ENCODE measurements around the gene CEP164.

CEP164 gene

DNA sequence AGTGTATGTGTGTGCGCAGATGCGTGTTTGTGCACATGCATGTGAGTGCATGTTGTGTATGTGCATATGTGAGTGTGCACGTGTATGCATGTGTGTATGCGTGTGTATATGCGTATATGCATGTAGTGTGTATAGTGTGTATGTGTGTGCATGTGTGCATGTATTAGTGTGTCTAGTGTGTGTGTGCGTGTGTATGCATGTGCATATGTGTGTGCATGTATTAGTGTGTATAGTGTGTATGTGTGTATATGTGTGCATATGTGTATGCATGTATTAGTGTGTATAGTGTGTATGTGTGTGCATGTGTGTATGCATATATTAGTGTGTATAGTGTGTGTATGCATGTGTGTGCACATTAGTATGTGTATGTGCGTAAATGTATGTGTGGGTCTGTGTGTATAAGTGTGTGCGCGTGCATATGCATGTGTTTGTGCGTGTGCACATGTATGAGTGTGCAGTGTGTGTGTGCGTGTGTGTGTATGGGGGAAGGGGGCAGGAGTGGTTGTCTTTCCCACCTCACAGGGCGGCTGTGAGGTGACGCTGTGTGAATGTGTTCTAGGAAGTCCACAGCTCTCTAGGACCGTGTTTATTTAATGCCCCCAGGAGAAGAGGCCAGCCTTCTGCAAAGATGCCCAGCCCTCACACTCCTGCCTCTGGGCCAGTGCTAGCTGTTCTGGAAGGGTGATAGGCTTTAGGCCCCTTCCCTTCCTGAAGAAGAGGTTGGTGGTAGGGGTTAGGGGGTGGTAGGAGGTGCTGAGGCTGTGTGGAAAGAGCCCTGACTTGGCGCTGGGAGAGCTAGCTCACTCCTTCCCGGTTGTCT lies 114.6 kb downstream of the CEP164 start:
- no peak for DNase-seq (ENCODE audit: low spot score)
- POLR2A ChIA-PET (ENCODE audit: low non-redundant PET) = no interaction called here
- TF ChIP-seq, protein P1, sequence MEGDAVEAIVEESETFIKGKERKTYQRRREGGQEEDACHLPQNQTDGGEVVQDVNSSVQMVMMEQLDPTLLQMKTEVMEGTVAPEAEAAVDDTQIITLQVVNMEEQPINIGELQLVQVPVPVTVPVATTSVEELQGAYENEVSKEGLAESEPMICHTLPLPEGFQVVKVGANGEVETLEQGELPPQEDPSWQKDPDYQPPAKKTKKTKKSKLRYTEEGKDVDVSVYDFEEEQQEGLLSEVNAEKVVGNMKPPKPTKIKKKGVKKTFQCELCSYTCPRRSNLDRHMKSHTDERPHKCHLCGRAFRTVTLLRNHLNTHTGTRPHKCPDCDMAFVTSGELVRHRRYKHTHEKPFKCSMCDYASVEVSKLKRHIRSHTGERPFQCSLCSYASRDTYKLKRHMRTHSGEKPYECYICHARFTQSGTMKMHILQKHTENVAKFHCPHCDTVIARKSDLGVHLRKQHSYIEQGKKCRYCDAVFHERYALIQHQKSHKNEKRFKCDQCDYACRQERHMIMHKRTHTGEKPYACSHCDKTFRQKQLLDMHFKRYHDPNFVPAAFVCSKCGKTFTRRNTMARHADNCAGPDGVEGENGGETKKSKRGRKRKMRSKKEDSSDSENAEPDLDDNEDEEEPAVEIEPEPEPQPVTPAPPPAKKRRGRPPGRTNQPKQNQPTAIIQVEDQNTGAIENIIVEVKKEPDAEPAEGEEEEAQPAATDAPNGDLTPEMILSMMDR (conservative IDR thresholded peaks at IDR 0.05; ENCODE audit: low read depth) = no peak
- CTCF ChIA-PET = no interaction called here
- H3K27ac ChIP-seq = no peak overlapping the region

DNA sequence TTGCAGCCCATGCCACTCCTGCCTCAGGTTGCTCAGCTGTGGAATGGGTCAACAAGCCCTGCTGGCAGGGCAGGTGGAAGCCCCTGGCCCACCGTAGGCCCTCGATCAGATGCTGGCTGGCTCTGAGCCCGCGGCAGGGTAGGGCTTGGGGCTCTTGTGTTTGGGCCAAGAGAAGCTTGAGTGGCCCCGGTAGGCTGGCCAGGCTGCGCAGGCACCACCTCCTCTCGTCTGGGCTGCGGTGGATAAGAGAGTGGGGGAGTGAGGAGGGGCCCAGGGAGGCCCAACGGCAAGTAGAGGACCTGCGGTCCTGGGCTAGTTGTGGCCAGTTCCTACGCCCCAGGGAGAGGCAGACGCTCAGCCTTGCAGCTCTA lies 115.2 kb downstream of the CEP164 start:
- TF ChIP-seq, protein P1 (conservative IDR thresholded peaks at IDR 0.05; ENCODE audit: low read depth) = no peak
- ChIA-PET POLR2A (ENCODE audit: low non-redundant PET) (no interaction called here), CTCF (no interaction called here)
- DNase-seq (ENCODE audit: low spot score) = no peak
- no peak overlapping the region for H3K27ac ChIP-seq

DNA sequence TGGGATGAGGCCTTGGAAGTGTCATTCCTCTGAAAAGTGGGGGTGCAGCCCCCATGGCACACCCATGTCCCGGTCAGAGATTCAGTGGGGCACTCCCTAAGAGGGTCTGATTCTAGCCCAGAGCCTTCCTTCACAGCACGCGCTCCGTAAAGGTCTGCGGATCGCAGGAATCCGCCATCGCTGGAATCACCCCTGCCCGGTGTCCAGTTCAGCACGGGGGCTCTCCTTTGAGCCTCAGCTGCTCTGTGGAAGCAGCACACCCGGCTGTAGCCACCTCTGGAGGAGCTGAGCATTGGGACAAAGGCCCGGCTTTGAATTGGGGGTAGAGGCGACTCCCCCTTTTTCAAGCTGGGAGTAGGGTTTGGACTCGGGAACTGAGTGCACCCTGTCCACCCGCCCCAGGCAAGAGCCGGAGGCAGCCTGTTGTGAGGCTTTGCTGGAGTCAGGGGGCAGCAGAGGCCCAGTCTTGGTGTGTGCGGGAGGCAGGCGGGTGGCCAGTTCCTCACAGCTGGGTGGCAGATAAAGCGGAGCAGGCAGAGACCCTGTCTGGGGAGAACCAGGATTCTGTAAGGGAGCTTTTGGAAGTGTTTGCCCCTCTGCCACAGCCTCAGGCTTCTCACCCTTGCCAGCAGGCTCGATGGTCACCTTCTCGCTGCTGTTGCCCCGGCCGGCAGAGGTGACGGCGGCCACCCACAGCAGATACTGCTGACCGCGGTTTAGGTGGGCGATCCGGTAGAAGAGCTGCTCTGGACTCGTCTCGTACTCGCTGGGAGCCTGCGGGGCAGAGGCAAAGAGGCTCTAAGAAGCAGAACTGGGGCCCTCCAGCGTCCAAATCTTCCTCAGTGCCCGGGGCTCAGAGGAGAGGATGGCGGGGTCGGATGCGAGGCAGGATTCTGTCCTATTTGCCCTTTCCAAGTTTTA lies 115.9 kb downstream of the CEP164 start:
- CTCF ChIA-PET = no interaction called here
- POLR2A ChIA-PET (ENCODE audit: low non-redundant PET) = no interaction called here

DNA sequence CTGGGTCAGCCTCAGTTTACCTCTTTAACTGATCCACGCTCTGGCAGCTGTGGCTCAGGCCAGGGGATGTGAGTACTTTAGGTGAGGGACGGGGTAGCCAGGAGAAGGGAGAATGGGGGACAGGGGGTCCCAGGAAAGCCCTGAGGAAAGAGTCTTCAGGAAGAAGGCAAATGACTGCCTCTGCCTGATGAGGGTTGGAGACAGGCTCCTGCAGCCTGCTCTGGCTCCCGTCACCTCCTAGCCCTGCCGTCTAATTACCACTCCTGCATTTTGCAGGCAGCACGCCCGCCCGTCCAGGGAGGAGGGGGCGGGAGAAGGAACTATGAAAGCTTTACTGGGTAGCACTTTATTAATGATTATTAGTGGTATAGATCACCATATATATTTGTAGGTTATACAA lies 116.6 kb downstream of the CEP164 start:
- DNase-seq (ENCODE audit: low spot score) = no peak
- TF ChIP-seq, protein P1 (conservative IDR thresholded peaks at IDR 0.05; ENCODE audit: low read depth) = no peak
- H3K27ac ChIP-seq = no peak overlapping the region
- POLR2A ChIA-PET (ENCODE audit: low non-redundant PET) = no interaction called here
- CTCF ChIA-PET = interaction anchor here (1.5 kb wide), 1 partner anchor 18 kb away, joined by 9 read pairs; no protein-coding TSS in a partner anchor

More for the DNA sequence above, 115.9 kb downstream of the CEP164 start:
- TF ChIP-seq, protein P1 (conservative IDR thresholded peaks at IDR 0.05; ENCODE audit: low read depth) = no peak
- no peak overlapping the region for H3K27ac ChIP-seq
- DNase-seq (ENCODE audit: low spot score) = peak; percentile 27

DNA sequence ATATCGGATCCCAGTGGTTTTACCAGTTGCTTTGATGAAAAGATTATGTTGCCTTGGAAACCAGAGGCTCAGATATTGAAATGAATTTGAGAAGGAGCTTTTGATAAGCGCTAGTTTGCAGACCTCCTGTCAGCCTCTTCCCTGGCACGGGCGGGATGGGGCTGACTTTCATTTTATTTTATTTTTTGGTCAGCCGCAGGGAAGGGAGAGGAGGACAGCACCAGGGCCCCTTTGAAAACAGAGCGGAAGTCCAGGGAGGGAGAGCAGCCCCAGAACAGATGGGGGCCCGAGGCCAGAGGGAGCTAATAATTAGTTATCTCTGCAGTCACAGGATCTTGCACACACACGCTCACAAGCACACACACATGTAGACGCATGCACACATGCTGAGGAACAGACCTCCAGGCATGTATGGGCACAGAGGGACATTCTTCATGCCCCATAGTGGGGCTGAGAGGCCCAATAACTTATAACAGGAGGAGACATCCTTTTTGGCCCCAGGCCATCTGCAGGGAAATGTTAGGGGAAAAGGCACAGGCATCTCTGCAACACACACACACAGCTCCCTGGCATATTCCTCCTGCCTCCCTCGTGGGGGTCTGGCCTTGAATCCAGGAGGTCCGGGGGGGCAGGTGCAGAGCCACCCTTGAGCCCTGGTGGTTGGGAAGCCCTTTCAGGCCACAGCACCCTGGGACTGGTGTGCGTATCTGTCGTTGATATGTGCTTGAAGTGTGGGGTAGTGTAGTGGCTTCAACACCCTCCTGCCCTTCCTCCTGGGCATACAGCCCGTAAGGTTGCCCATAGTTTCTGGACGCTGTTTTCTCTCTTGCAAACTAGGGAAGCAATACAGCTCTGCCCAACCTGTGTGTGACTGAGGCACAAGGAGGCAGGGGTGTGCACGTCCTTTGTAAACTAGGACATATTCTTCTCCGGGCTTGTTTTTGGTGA lies 117.3 kb downstream of the CEP164 start:
- H3K27ac ChIP-seq = no peak overlapping the region
- ChIA-PET POLR2A (ENCODE audit: low non-redundant PET) (no interaction called here), CTCF (interaction anchor here (1.5 kb wide), 1 partner anchor 19 kb away, joined by 9 read pairs; no protein-coding TSS in a partner anchor)
- DNase-seq (ENCODE audit: low spot score) = no peak
- TF ChIP-seq, protein P1 (conservative IDR thresholded peaks at IDR 0.05; ENCODE audit: low read depth) = no peak
